Measurements from ENCODE around the gene PPFIA3. TPM values are rescaled to one million over a fixed set of nuclear protein-coding genes. Genes with fewer than 3 reads are reported as not detected.
A peak's percentile ranks its signal among the peaks of the same experiment; 100 is the strongest.

PPFIA3 gene
- total and polyA plus RNA-seq, 2 of the 4 experiments (the other 2 are of a cell fraction), result 0.90 to 2.4 TPM

GRCh38 chr19:49157445-49158224, 38.3 kb downstream of the PPFIA3 start, which contains the start of gene TRPM4:
TRPM4 (plus strand) TSS chr19:49157792; CDS start chr19:49157867, 75 bp downstream.
- ATAC-seq (ENCODE audit: low read depth) (peak; percentile 99), DNase-seq (peak; percentile 61)
- in situ Hi-C loops (cut with MboI; ENCODE audit: low sequenced_read_pairs) (no loop called here), dilution Hi-C loops (cut with HindIII; ENCODE audit: low sequenced_read_pairs, unreplicated experiment) (no loop called here), intact Hi-C loops (cut with micrococcal nuclease) (no loop called here)
- peak within 1 kb of the TSS; percentile 31 to 92; a peak in 2 of 4 replicates for H4K8ac ChIP-seq (ENCODE audit: low read depth in 2 of 2, low read length in 2 of 2)
- H3K4ac ChIP-seq (ENCODE audit: low read depth, low read length), result peak within 1 kb of the TSS; percentile 74
- no TSS peak for BruUV-seq (replicated peaks)
- peaks cover 2% of the 10 kb centered on the region; the same call in 1 of the 2 replicates for H3K4me1 ChIP-seq (ENCODE audit: control insufficient read depth, insufficient read depth, low read length)
- peak within 1 kb of the TSS; percentile 97 for H3K4me3 ChIP-seq (ENCODE audit: insufficient read depth, low read depth, low read length)
- H4K5ac ChIP-seq (ENCODE audit: low read depth, low read length), result no peak within 1 kb of the TSS; the same call in 1 of the 2 replicates
- peak within 1 kb of the TSS; percentile 64 for H3K27ac ChIP-seq (ENCODE audit: insufficient read depth, low read length)
- CTCF ChIA-PET, result no interaction called here
- peak within 1 kb of the TSS; percentile 21 for H3K23ac ChIP-seq (ENCODE audit: low read depth, low read length)
- no peak within 1 kb of the TSS for H4K91ac ChIP-seq (ENCODE audit: insufficient read depth, low read depth, low read length)
- no peaks in the 10 kb centered on the region; the same call in 1 of the 2 replicates for H3K36me3 ChIP-seq (ENCODE audit: control insufficient read depth, insufficient read depth, low read length)
- H2AK9ac ChIP-seq (replicated peaks; ENCODE audit: low read depth, low read length, poor library complexity), result peak within 1 kb of the TSS; percentile 93
- H3K27me3 ChIP-seq (ENCODE audit: control insufficient read depth, insufficient read depth, low read length), result peaks cover 8% of the 10 kb centered on the region; the same call in 1 of the 2 replicates
- H3K9ac ChIP-seq (ENCODE audit: low read depth, low read length), result peak within 1 kb of the TSS; percentile 86
- H2AFZ ChIP-seq (replicated peaks; ENCODE audit: low read length, poor library complexity), result peak within 1 kb of the TSS; percentile 98
- TF ChIP-seq MAZ (IDR thresholded peaks at IDR 0.05; ENCODE audit: borderline replicate concordance, low read depth, low read length) (peak; percentile 38; the same call in 1 of the 2 replicates), MXI1 (IDR thresholded peaks at IDR 0.05; ENCODE audit: borderline replicate concordance, low read depth, low read length) (peak; percentile 47; the same call in 1 of the 2 replicates), POLR2A (IDR thresholded peaks at IDR 0.05; ENCODE audit: low read depth, low read length) (0 out of 2 replicates have a peak, but pooled peaks have one; percentile 36), BHLHE40 (IDR thresholded peaks at IDR 0.05; ENCODE audit: low read depth, low read length) (no peak), RFX5 (IDR thresholded peaks at IDR 0.05; ENCODE audit: low read depth, low read length) (no peak)
- H2BK120ac ChIP-seq (ENCODE audit: low read depth, low read length), result no peak within 1 kb of the TSS
- peak within 1 kb of the TSS; percentile 90 for H3K14ac ChIP-seq (replicated peaks; ENCODE audit: low read depth, low read length)
- H2AK5ac ChIP-seq (ENCODE audit: low read depth, low read length), result peak within 1 kb of the TSS; percentile 1; the same call in 1 of the 2 replicates
- H3K56ac ChIP-seq (ENCODE audit: extremely low read depth, insufficient read depth, low read length), result peak within 1 kb of the TSS; percentile 51; the same call in 1 of the 2 replicates
- H4K20me1 ChIP-seq (ENCODE audit: insufficient read depth, low read length), result no peaks in the 10 kb centered on the region; the same call in 1 of the 2 replicates
- no peak within 1 kb of the TSS for H2BK15ac ChIP-seq (ENCODE audit: low read depth, low read length)
- H2BK20ac ChIP-seq (ENCODE audit: low read depth, low read length), result no peak within 1 kb of the TSS
- no peaks in the 10 kb centered on the region for H3K9me3 ChIP-seq (ENCODE audit: control insufficient read depth, insufficient read depth, low read length)
- WGBS, 2 experiments (ENCODE audit: extremely low coverage in 2 of 2, insufficient read length in 1 of 2), result 0% methylated on average over 3 of the region's 41 CpGs; no CpG with 5 or more reads in 1 of the 2 experiments
- peak within 1 kb of the TSS; percentile 37 for H2BK5ac ChIP-seq (ENCODE audit: low read depth, low read length, poor library complexity, severe bottlenecking)
- peaks cover 5% of the 10 kb centered on the region; the same call in 1 of the 2 replicates for H3K9me1 ChIP-seq (ENCODE audit: insufficient read depth, low read length)
- H3K18ac ChIP-seq (ENCODE audit: low read depth, low read length), result no peak within 1 kb of the TSS; the same call in 1 of the 2 replicates
- peaks cover 8 to 32% of the 10 kb centered on the region in 2 experiments; a peak in 3 of 4 replicates for H3K79me1 ChIP-seq (ENCODE audit: low read depth in 1 of 2, low read length in 2 of 2)
- POLR2A ChIA-PET (ENCODE audit: unreplicated experiment), result no interaction called here
- peak within 1 kb of the TSS; percentile 88 for H3K4me2 ChIP-seq (ENCODE audit: low read depth, low read length)
